ENCODE measurements around the gene GRM5.
"Not testable (repeated sequence)": the region's sequence is repeated elsewhere in the genome, so short reads cannot be mapped to it uniquely, and the experiment has no call there.

GRM5 gene

GRCh38 chr11:89052220-89052619, 13.6 kb downstream of the GRM5 start:
- Histone ChIP-seq H3K4me1 (ENCODE audit: control insufficient read depth, insufficient read depth, low read length, unreplicated experiment) (no peaks in the 10 kb centered on the region), H3K27ac (ENCODE audit: low read depth, low read length) (no peak overlapping the region), H2AFZ (ENCODE audit: low read length, unreplicated experiment) (no peak overlapping the region), H3K79me2 (ENCODE audit: control insufficient read depth, insufficient read depth, low read length, unreplicated experiment) (no peaks in the 10 kb centered on the region), H3K27me3 (ENCODE audit: insufficient read depth, low read length) (no peaks in the 10 kb centered on the region), H3K36me3 (ENCODE audit: insufficient read depth, low read length) (no peaks in the 10 kb centered on the region), H3K4me3 (ENCODE audit: low read depth, low read length) (no peak overlapping the region)

GRCh38 chr11:89047159-89047558, 18.6 kb downstream of the GRM5 start:
- not testable (repeated sequence) for H2AFZ ChIP-seq (ENCODE audit: low read length, unreplicated experiment); H3K4me3 ChIP-seq (ENCODE audit: low read depth, low read length)

GRCh38 chr11:89043861-89044588, 21.8 kb downstream of the GRM5 start:
- H3K79me2 ChIP-seq (ENCODE audit: control insufficient read depth, insufficient read depth, low read length, unreplicated experiment): not testable (repeated sequence)

More at GRCh38 chr11:89047159-89047558, 18.6 kb downstream of the GRM5 start:
- not testable (repeated sequence) for H3K36me3 ChIP-seq (ENCODE audit: insufficient read depth, low read length); H3K27me3 ChIP-seq (ENCODE audit: insufficient read depth, low read length); H3K4me1 ChIP-seq (ENCODE audit: control insufficient read depth, insufficient read depth, low read length, unreplicated experiment); H3K27ac ChIP-seq (ENCODE audit: low read depth, low read length); H3K79me2 ChIP-seq (ENCODE audit: control insufficient read depth, insufficient read depth, low read length, unreplicated experiment)

GRCh38 chr11:89029671-89030070, 36.1 kb downstream of the GRM5 start:
- H3K4me3 ChIP-seq (ENCODE audit: low read depth, low read length); H3K36me3 ChIP-seq (ENCODE audit: insufficient read depth, low read length); H3K27ac ChIP-seq (ENCODE audit: low read depth, low read length); H2AFZ ChIP-seq (ENCODE audit: low read length, unreplicated experiment); H3K79me2 ChIP-seq (ENCODE audit: control insufficient read depth, insufficient read depth, low read length, unreplicated experiment); H3K4me1 ChIP-seq (ENCODE audit: control insufficient read depth, insufficient read depth, low read length, unreplicated experiment); H3K27me3 ChIP-seq (ENCODE audit: insufficient read depth, low read length): not testable (repeated sequence)

More at GRCh38 chr11:89043861-89044588, 21.8 kb downstream of the GRM5 start:
- not testable (repeated sequence) for H3K4me3 ChIP-seq (ENCODE audit: low read depth, low read length); H3K36me3 ChIP-seq (ENCODE audit: insufficient read depth, low read length); H3K27ac ChIP-seq (ENCODE audit: low read depth, low read length); H2AFZ ChIP-seq (ENCODE audit: low read length, unreplicated experiment); H3K4me1 ChIP-seq (ENCODE audit: control insufficient read depth, insufficient read depth, low read length, unreplicated experiment); H3K27me3 ChIP-seq (ENCODE audit: insufficient read depth, low read length)

DNA sequence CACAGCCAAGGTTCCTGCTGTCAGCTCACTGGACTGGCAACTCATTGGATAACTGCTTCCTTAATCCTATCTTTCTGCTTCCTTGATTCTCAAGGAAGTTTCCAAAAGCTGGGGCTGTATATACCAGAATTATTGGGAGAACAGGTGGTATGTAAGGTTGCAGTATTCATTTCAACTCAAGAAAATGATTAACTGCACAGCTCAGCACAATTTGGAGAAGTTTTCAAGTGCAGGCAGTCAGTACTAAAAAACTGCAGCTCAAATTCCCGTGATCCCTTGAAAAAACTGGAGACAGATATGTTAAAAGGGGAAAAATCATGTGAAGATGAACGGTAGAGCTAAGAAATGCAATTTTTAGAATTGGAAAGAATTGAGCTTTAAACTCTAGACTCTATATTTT, 44.4 kb downstream of the GRM5 start:
- Histone ChIP-seq H3K36me3 (ENCODE audit: insufficient read depth, low read length) (no peaks in the 10 kb centered on the region), H3K27me3 (ENCODE audit: insufficient read depth, low read length) (no peaks in the 10 kb centered on the region), H3K4me3 (ENCODE audit: low read depth, low read length) (no peak overlapping the region), H3K79me2 (ENCODE audit: control insufficient read depth, insufficient read depth, low read length, unreplicated experiment) (no peaks in the 10 kb centered on the region), H2AFZ (ENCODE audit: low read length, unreplicated experiment) (no peak overlapping the region), H3K4me1 (ENCODE audit: control insufficient read depth, insufficient read depth, low read length, unreplicated experiment) (no peaks in the 10 kb centered on the region), H3K27ac (ENCODE audit: low read depth, low read length) (no peak overlapping the region)

DNA sequence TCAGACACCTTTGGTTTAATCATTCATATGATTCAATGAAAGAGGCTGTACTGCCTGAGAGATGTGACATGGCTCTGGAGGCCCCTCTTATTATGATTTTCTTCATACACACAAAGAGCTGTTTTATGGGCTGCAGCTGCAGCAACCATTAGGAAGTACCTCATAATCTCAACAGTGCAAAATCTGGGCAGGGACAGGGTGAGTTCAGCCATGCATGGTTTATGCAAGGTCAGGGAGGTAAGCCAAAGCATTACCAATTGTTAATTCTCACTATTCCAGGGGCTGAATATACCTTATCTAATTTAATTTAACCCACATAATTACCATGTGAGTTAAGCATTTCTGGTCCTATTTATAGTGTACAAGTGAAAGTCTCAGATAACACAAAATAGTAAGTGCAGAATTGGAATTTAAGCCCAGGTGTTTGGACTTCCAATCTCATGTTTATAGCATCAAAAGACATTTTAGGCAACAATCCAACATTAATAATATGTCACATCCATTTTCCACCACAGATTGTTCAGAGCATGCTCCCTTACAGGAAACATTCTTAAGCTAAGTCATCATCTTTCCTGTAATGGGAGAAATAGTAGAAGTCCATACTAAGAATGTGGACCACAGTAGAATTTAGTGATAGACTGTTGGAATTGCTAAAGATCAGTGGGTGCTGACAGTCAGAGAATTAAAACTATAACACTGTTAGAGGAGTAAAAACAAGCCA, 45.8 kb downstream of the GRM5 start:
- H3K27me3 ChIP-seq (ENCODE audit: insufficient read depth, low read length); H3K79me2 ChIP-seq (ENCODE audit: control insufficient read depth, insufficient read depth, low read length, unreplicated experiment); H3K27ac ChIP-seq (ENCODE audit: low read depth, low read length); H3K4me1 ChIP-seq (ENCODE audit: control insufficient read depth, insufficient read depth, low read length, unreplicated experiment); H2AFZ ChIP-seq (ENCODE audit: low read length, unreplicated experiment); H3K36me3 ChIP-seq (ENCODE audit: insufficient read depth, low read length); H3K4me3 ChIP-seq (ENCODE audit: low read depth, low read length): not testable (repeated sequence)

- H3K27me3 ChIP-seq (ENCODE audit: insufficient read depth, low read length): no peaks in the 10 kb centered on the region
Observed at GRCh38 chr11:89016214-89016613, 49.6 kb downstream of the GRM5 start.

DNA sequence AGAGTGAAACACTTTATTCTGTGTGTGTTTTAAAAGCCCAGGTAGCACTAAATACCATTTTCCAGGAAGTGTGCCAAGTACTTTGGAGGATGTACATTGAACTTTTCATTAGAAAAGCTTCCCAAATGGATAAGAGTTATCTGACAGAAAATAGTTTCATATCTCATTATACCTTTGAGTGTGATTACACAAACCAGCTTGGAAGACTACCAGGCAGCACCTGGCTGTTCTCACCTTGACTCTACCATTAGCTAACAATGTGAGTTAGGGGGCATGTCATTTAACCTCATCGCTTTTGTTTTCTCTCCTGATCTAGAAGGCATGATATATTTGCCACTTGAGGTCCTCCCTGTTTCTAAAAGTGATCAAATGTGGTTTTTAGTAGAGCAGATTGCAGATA, 50.2 kb downstream of the GRM5 start:
- H3K4me1 ChIP-seq (ENCODE audit: control insufficient read depth, insufficient read depth, low read length, unreplicated experiment): no peaks in the 10 kb centered on the region
- H3K79me2 ChIP-seq (ENCODE audit: control insufficient read depth, insufficient read depth, low read length, unreplicated experiment): no peaks in the 10 kb centered on the region
- H3K27me3 ChIP-seq (ENCODE audit: insufficient read depth, low read length): no peaks in the 10 kb centered on the region

More at GRCh38 chr11:89016214-89016613, 49.6 kb downstream of the GRM5 start:
- no peak overlapping the region for H3K4me3 ChIP-seq (ENCODE audit: low read depth, low read length)
- H2AFZ ChIP-seq (ENCODE audit: low read length, unreplicated experiment): no peak overlapping the region
- no peaks in the 10 kb centered on the region for H3K36me3 ChIP-seq (ENCODE audit: insufficient read depth, low read length)
- H3K27ac ChIP-seq (ENCODE audit: low read depth, low read length): no peak overlapping the region
- H3K79me2 ChIP-seq (ENCODE audit: control insufficient read depth, insufficient read depth, low read length, unreplicated experiment): no peaks in the 10 kb centered on the region
- H3K4me1 ChIP-seq (ENCODE audit: control insufficient read depth, insufficient read depth, low read length, unreplicated experiment): no peaks in the 10 kb centered on the region

GRCh38 chr11:89000852-89001251, 64.9 kb downstream of the GRM5 start:
- not testable (repeated sequence) for H3K79me2 ChIP-seq (ENCODE audit: control insufficient read depth, insufficient read depth, low read length, unreplicated experiment); H2AFZ ChIP-seq (ENCODE audit: low read length, unreplicated experiment); H3K4me3 ChIP-seq (ENCODE audit: low read depth, low read length); H3K36me3 ChIP-seq (ENCODE audit: insufficient read depth, low read length); H3K27ac ChIP-seq (ENCODE audit: low read depth, low read length); H3K4me1 ChIP-seq (ENCODE audit: control insufficient read depth, insufficient read depth, low read length, unreplicated experiment)
- H3K27me3 ChIP-seq (ENCODE audit: insufficient read depth, low read length): peaks cover 11% of the 10 kb centered on the region; the same call in 1 of the 2 replicates

More for the DNA sequence above, 50.2 kb downstream of the GRM5 start:
- no peak overlapping the region for H3K4me3 ChIP-seq (ENCODE audit: low read depth, low read length)
- no peaks in the 10 kb centered on the region for H3K36me3 ChIP-seq (ENCODE audit: insufficient read depth, low read length)
- H3K27ac ChIP-seq (ENCODE audit: low read depth, low read length): no peak overlapping the region
- H2AFZ ChIP-seq (ENCODE audit: low read length, unreplicated experiment): no peak overlapping the region

DNA sequence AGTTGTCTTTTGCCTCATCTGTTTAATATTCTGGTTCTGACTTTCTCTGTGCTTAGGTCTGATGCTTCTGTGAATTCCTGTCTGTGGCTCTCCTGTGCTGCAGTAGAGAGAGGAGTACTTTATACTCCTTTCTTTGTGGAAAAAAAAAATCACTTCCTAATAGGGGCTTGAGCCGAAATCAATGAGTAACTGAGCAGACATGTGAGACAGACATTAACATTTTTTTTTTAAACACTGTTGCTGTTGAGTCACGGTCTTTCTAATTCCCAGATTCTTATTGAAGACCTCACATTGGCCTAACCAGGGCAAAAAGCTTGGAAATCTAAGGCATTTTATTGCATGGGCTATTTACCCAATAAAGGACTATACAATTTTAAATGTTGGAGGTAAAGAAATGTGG, 86.1 kb downstream of the GRM5 start:
- H3K36me3 ChIP-seq (ENCODE audit: insufficient read depth, low read length): no peaks in the 10 kb centered on the region
- peaks cover 6% of the 10 kb centered on the region for H3K4me1 ChIP-seq (ENCODE audit: control insufficient read depth, insufficient read depth, low read length, unreplicated experiment)
- no peak overlapping the region for H3K4me3 ChIP-seq (ENCODE audit: low read depth, low read length)
- H2AFZ ChIP-seq (ENCODE audit: low read length, unreplicated experiment): no peak overlapping the region
- H3K79me2 ChIP-seq (ENCODE audit: control insufficient read depth, insufficient read depth, low read length, unreplicated experiment): no peaks in the 10 kb centered on the region
- no peaks in the 10 kb centered on the region for H3K27me3 ChIP-seq (ENCODE audit: insufficient read depth, low read length)
- H3K27ac ChIP-seq (ENCODE audit: low read depth, low read length): 0 out of 2 replicates have a peak overlapping the region, but pooled peaks have one; percentile 15

GRCh38 chr11:88978992-88979391, 86.8 kb downstream of the GRM5 start:
- H2AFZ ChIP-seq (ENCODE audit: low read length, unreplicated experiment); H3K27ac ChIP-seq (ENCODE audit: low read depth, low read length); H3K79me2 ChIP-seq (ENCODE audit: control insufficient read depth, insufficient read depth, low read length, unreplicated experiment): not testable (repeated sequence)

More at GRCh38 chr11:88978992-88979391, 86.8 kb downstream of the GRM5 start:
- not testable (repeated sequence) for H3K4me3 ChIP-seq (ENCODE audit: low read depth, low read length); H3K27me3 ChIP-seq (ENCODE audit: insufficient read depth, low read length); H3K36me3 ChIP-seq (ENCODE audit: insufficient read depth, low read length); H3K4me1 ChIP-seq (ENCODE audit: control insufficient read depth, insufficient read depth, low read length, unreplicated experiment)
